Esophagus muscularis mucosa (tissue), 4 donors: ENCODE measurements around the gene ATN1. TPM values are rescaled to one million over a fixed set of nuclear protein-coding genes. Genes with fewer than 3 reads are reported as not detected.

Source experiments
- DNase-seq: peaks from one replicate; pipeline ENCODE4 v3.0.0-alpha.2; 2017; ENCODE audit errors: extremely low spot score
- H3K27ac ChIP-seq, 4 donors: fragments of 200-600 bp; sonication (generic); replicated peaks in 1 of 4; 1 replicate in 3 of 4; 2 replicates in 1 of 4; pipeline ENCODE4 v1.5.1; 2016 to 2019; ENCODE audit warnings: mild to moderate bottlenecking in 1 of 4
- H3K27me3 ChIP-seq, 4 donors: fragments of 200-600 bp; sonication (generic); one replicate each; pipeline versions ENCODE4 v1.5.1 to v1.6.0; 2016 to 2019
- H3K36me3 ChIP-seq, 4 donors: fragments of 200-600 bp; sonication (generic); one replicate each; pipeline ENCODE4 v1.5.1; 2016 to 2019
- H3K4me1 ChIP-seq, 4 donors: fragments of 200-600 bp; sonication (generic); one replicate each; pipeline ENCODE4 v1.5.1; 2016 to 2019
- H3K4me3 ChIP-seq, 4 donors: fragments of 200-600 bp; sonication (generic); 1 replicate in 2 of 4; 2 replicates in 2 of 4; pipeline ENCODE4 v1.5.1; 2016 to 2019; ENCODE audit warnings: mild to moderate bottlenecking in 4 of 4, moderate library complexity in 1 of 4
- H3K9me3 ChIP-seq, 4 donors: fragments of 200-600 bp; sonication (generic); 1 replicate in 3 of 4; 2 replicates in 1 of 4; pipeline ENCODE4 v1.5.1; 2016 to 2019
- EP300 ChIP-seq: sonication (generic); formaldehyde crosslinking; IDR thresholded peaks from one replicate; pipeline ENCODE4 v1.6.1; 2017; ENCODE audit warnings: antibody characterized with exemption
- POLR2A ChIP-seq: fragments of 450-650 bp; IDR thresholded peaks from one replicate; pipeline ENCODE4 v1.6.1; 2017; ENCODE audit warnings: antibody characterized with exemption, moderate library complexity, mild to moderate bottlenecking, low read depth
- POLR2AphosphoS5 ChIP-seq, 2 donors: sonication (generic); formaldehyde crosslinking; IDR thresholded peaks; one replicate each; pipeline ENCODE4 v1.6.1; 2017; ENCODE audit warnings: antibody characterized with exemption in 2 of 2
- WGBS: methylation state at CpG from one replicate; pipeline ENCODE4 v1.1.5; 2018; 5-methylcytosine and 5-hydroxymethylcytosine counted together
- intact Hi-C: fragments of 100-400 bp; cut with DNase I; formaldehyde crosslinking; loops from one replicate; pipeline ENCODE4 v1.15.1; 2023
- total RNA-seq, 4 donors: library from RNA; depleted of rRNA; stranded (reverse); fragments of >200 nt; gene quantifications; one replicate each; pipeline versions ENCODE4 v1.1.0 to v1.2.1, GENCODE V29; 2016
- TF ChIP-seq, protein P1 (sequence below), 3 experiments: fragments of 200-600 bp in 2 of 3; fragments of 450-650 bp in 1 of 3; sonication (generic) in 2 of 3; IDR thresholded peaks; one replicate each; pipeline ENCODE4 v1.5.1; 2017 to 2019; ENCODE audit warnings: antibody characterized with exemption in 3 of 3, mild to moderate bottlenecking in 2 of 3, moderate library complexity in 1 of 3

The ATN1 gene
- total RNA-seq, 4 donors from 2014 or later, result 72.2 to 163 (median 92.4) TPM

GRCh38 chr12:6923003-6923732 lies 4.6 kb upstream of the ATN1 start:
- 72% methylated on average over 10 of the region's 10 CpGs for WGBS
- no peak for DNase-seq
- H3K27ac ChIP-seq, result peak overlapping the region in 2 of 4 donors; percentile 98 to 99
- H3K36me3 ChIP-seq, result peaks cover 0 to 48% (median 13%) of the 10 kb centered on the region in 4 donors
- TF ChIP-seq POLR2A (no peak), POLR2AphosphoS5 (IDR thresholded peaks at IDR 0.05) (no peak), EP300 (no peak)
- TF ChIP-seq, protein P1, sequence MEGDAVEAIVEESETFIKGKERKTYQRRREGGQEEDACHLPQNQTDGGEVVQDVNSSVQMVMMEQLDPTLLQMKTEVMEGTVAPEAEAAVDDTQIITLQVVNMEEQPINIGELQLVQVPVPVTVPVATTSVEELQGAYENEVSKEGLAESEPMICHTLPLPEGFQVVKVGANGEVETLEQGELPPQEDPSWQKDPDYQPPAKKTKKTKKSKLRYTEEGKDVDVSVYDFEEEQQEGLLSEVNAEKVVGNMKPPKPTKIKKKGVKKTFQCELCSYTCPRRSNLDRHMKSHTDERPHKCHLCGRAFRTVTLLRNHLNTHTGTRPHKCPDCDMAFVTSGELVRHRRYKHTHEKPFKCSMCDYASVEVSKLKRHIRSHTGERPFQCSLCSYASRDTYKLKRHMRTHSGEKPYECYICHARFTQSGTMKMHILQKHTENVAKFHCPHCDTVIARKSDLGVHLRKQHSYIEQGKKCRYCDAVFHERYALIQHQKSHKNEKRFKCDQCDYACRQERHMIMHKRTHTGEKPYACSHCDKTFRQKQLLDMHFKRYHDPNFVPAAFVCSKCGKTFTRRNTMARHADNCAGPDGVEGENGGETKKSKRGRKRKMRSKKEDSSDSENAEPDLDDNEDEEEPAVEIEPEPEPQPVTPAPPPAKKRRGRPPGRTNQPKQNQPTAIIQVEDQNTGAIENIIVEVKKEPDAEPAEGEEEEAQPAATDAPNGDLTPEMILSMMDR (IDR thresholded peaks at IDR 0.05), result no peak
- no peak overlapping the region for H3K4me3 ChIP-seq
- intact Hi-C loops, result no loop called here
- peaks cover 34 to 39% (median 37%) of the 10 kb centered on the region in 4 donors for H3K4me1 ChIP-seq
- no peaks in the 10 kb centered on the region for H3K27me3 ChIP-seq
- H3K9me3 ChIP-seq, result no peaks in the 10 kb centered on the region

DNA sequence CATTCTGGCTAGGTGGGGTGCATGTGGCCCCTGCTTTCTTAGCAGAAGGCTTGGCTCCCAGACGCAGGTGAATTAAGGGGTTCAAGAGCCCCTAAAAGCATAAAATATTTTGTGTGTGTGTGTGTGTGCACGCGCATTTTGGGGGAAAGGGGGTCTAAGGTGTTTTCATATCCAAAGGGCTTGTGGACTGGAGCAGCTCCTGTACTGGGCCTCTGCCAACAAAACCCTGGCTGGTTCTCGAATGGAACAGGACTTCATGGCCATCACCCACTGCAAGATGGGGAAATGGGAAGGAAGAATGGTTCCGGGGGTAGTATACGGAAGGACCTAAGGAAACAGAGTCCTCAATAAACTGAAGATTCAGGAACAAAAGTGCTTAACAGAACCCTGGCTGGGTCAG lies 3.9 kb upstream of the ATN1 start:
- no peak for DNase-seq

GRCh38 chr12:6925239-6925539 lies 2.6 kb upstream of the ATN1 start:
- WGBS, result 8% methylated on average over 1 of the region's 1 CpG

More for the DNA sequence above, 3.9 kb upstream of the ATN1 start:
- Histone ChIP-seq H3K9me3 (no peaks in the 10 kb centered on the region), H3K4me3 (peak overlapping the region in 1 of 4 donors; percentile 89), H3K36me3 (peaks cover 0 to 41% (median 13%) of the 10 kb centered on the region in 4 donors), H3K27ac (peak overlapping the region; percentile 95 to 99 (median 98)), H3K4me1 (peaks cover 34 to 40% (median 38%) of the 10 kb centered on the region in 4 donors), H3K27me3 (no peaks in the 10 kb centered on the region)
- no peak for TF ChIP-seq POLR2AphosphoS5 (IDR thresholded peaks at IDR 0.05)
- intact Hi-C loops, result loop anchor here (1.0 kb wide), 1 partner anchor 41 kb away; no protein-coding TSS in a partner anchor
- 46% methylated on average over 6 of the region's 6 CpGs for WGBS

GRCh38 chr12:6925540-6926279 lies 2.0 kb upstream of the ATN1 start:
- intact Hi-C loops, result no loop called here
- TF ChIP-seq EP300 (no peak), POLR2AphosphoS5 (IDR thresholded peaks at IDR 0.05) (peak; percentile 65 to 80), POLR2A (no peak)
- TF ChIP-seq, protein P1 (IDR thresholded peaks at IDR 0.05), result no peak
- Histone ChIP-seq H3K27me3 (no peaks in the 10 kb centered on the region), H3K4me3 (peak overlapping the region; percentile 85 to 99 (median 92)), H3K4me1 (peaks cover 50 to 58% (median 57%) of the 10 kb centered on the region in 4 donors), H3K27ac (peak overlapping the region; percentile 95 to 99 (median 98)), H3K9me3 (no peaks in the 10 kb centered on the region), H3K36me3 (peaks cover 0 to 23% (median 9%) of the 10 kb centered on the region in 4 donors)
- 5% methylated on average over 8 of the region's 8 CpGs for WGBS
- DNase-seq, result no peak

More at GRCh38 chr12:6925239-6925539, 2.6 kb upstream of the ATN1 start:
- intact Hi-C loops, result no loop called here
- no peak for DNase-seq
- H3K27me3 ChIP-seq, result no peaks in the 10 kb centered on the region
- peaks cover 0 to 28% (median 9%) of the 10 kb centered on the region in 4 donors for H3K36me3 ChIP-seq
- peaks cover 45 to 53% (median 52%) of the 10 kb centered on the region in 4 donors for H3K4me1 ChIP-seq
- H3K4me3 ChIP-seq, result peak overlapping the region; percentile 38 to 99 (median 92)
- H3K9me3 ChIP-seq, result no peaks in the 10 kb centered on the region
- TF ChIP-seq POLR2A (no peak), EP300 (no peak), POLR2AphosphoS5 (IDR thresholded peaks at IDR 0.05) (no peak)
- TF ChIP-seq, protein P1 (IDR thresholded peaks at IDR 0.05), result no peak
- peak overlapping the region; percentile 95 to 99 (median 98) for H3K27ac ChIP-seq
